K562 (cell line): ENCODE results near the gene PPP1R15B. TPM values are rescaled to one million over a fixed set of nuclear protein-coding genes. Genes with fewer than 3 reads are reported as not detected.

Source experiments
- ELF2 ChIP-seq: fragments of 250-450 bp; sonication (Bioruptor Pico); IDR thresholded peaks from 2 replicates; pipeline ENCODE4 v1.5.0; 2021; ENCODE audit warnings: mild to moderate bottlenecking
- EP300 ChIP-seq: IDR thresholded peaks from 2 replicates; pipeline ENCODE4 v1.6.1; 2012; ENCODE audit warnings: low read length, improper control_type of control experiment
- HCFC1 ChIP-seq: IDR thresholded peaks from 2 replicates; pipeline ENCODE4 v1.6.1; 2012; ENCODE audit warnings: low read depth, low read length, improper control_type of control experiment
- HDAC1 ChIP-seq, 2 experiments: fragments of 450-650 bp; IDR thresholded peaks; 2 replicates each; pipeline ENCODE4 v1.6.1; 2016 to 2017; ENCODE audit warnings: inconsistent platforms in 1 of 2, mild to moderate bottlenecking in 1 of 2, moderate library complexity in 1 of 2
- KLF1 ChIP-seq: fragments of 450-650 bp; IDR thresholded peaks from 2 replicates; pipeline ENCODE4 v1.6.1; 2016; ENCODE audit warnings: missing genetic modification characterization, missing compliant biosample characterization
- MIER1 ChIP-seq: fragments of 450-650 bp; IDR thresholded peaks from 2 replicates; pipeline ENCODE4 v1.6.1; 2016; ENCODE audit warnings: antibody characterized with exemption, mild to moderate bottlenecking, low read depth
- PHF20 ChIP-seq: fragments of 450-650 bp; IDR thresholded peaks from 2 replicates; pipeline ENCODE4 v1.6.1; 2018; ENCODE audit not compliant: partially characterized antibody
- PHF8 ChIP-seq: fragments of 200-600 bp; sonication (generic); IDR thresholded peaks from 2 replicates; pipeline ENCODE4 v1.6.1; 2012; ENCODE audit warnings: mixed run types, mild to moderate bottlenecking, inconsistent platforms, low read length, moderate library complexity, borderline replicate concordance
- PTBP1 ChIP-seq: fragments of 200-400 bp; formaldehyde crosslinking; IDR thresholded peaks from 2 replicates; pipeline ENCODE4 v1.6.1; 2017; ENCODE audit warnings: low read depth, low read length
- PURB ChIP-seq: sonication (generic); formaldehyde crosslinking; IDR thresholded peaks from 2 replicates; pipeline ENCODE4 v1.9.0; 2021; ENCODE audit warnings: low read depth, mild to moderate bottlenecking, missing genetic modification reagents
- SMC3 ChIP-seq: conservative IDR thresholded peaks from 2 replicates; pipeline ENCODE4 v1.6.1; 2011; ENCODE audit warnings: low read depth, low read length, improper control_type of control experiment; ENCODE audit not compliant: insufficient read depth
- TBL1XR1 ChIP-seq, 2 experiments: IDR thresholded peaks; 2 replicates each; pipeline ENCODE4 v1.6.1; 2012; ENCODE audit warnings: improper control_type of control experiment in 2 of 2, low read length in 2 of 2, mild to moderate bottlenecking in 1 of 2
- TCF7 ChIP-seq: sonication (generic); IDR thresholded peaks from 2 replicates; pipeline ENCODE4 v1.6.1; 2016; ENCODE audit warnings: antibody characterized with exemption, borderline replicate concordance
- THRAP3 ChIP-seq: fragments of 450-650 bp; IDR thresholded peaks from 2 replicates; pipeline ENCODE4 v1.6.1; 2016; ENCODE audit warnings: mild to moderate bottlenecking, inconsistent platforms, borderline replicate concordance
- ZFX ChIP-seq: sonication (generic); formaldehyde crosslinking; IDR thresholded peaks from 2 replicates; pipeline ENCODE4 v1.8.0; 2022; ENCODE audit warnings: mild to moderate bottlenecking, missing genetic modification reagents, moderate library complexity
- ZKSCAN1 ChIP-seq: fragments of 150-350 bp; IDR thresholded peaks from 2 replicates; pipeline ENCODE4 v1.6.1; 2016; ENCODE audit warnings: low read depth, low read length
- ZNF644 ChIP-seq: fragments of 200-800 bp; sonication (Bioruptor generic); IDR thresholded peaks from 2 replicates; pipeline ENCODE4 v1.6.1; 2016; ENCODE audit warnings: low read depth, missing genetic modification characterization, missing compliant biosample characterization
- ZNF695 ChIP-seq: fragments of 450-650 bp; formaldehyde crosslinking; IDR thresholded peaks from 2 replicates; pipeline ENCODE4 v1.4.0; 2020; ENCODE audit warnings: mild to moderate bottlenecking, moderate library complexity
- ZNF766 ChIP-seq: fragments of 200-800 bp; sonication (Bioruptor generic); conservative IDR thresholded peaks from 2 replicates; pipeline ENCODE4 v1.6.1; 2016; ENCODE audit warnings: missing genetic modification characterization, missing compliant biosample characterization
- polyA plus RNA-seq, 8 experiments: library from polyadenylated mRNA; depleted of rRNA in 4 of 8; stranded (reverse) in 5 of 8; unstranded in 3 of 8; fragments of >200 nt; fragmentation: Nextera tagmentation in 2 of 8; fragmentation: Illumina TruSeq in 1 of 8; extraction: Ambion mirVana in 2 of 8; extraction: Trizol in 1 of 8; gene quantifications; 2 replicates each; pipeline versions ENCODE4 v1.2.1 to v1.2.3, GENCODE V29; 2011 to 2014; ENCODE audit warnings: inconsistent platforms in 1 of 8, missing spikeins in 1 of 8
- total RNA-seq, 7 experiments: library from RNA; depleted of rRNA in 6 of 7; stranded (reverse); fragments of >200 nt in 6 of 7; fragmentation: Illumina TruSeq in 2 of 7; extraction: Trizol in 2 of 7; gene quantifications; 2 replicates each; pipeline versions ENCODE4 v1.2.1 to v1.2.3, GENCODE V29; 2011 to 2021; ENCODE audit warnings: low replicate concordance in 1 of 7
- TF ChIP-seq, protein P1 (sequence below): fragments of 250-450 bp; sonication (Bioruptor Pico); IDR thresholded peaks from 2 replicates; pipeline ENCODE4 v1.8.0; 2022; ENCODE audit warnings: inconsistent platforms
- TF ChIP-seq, protein P2 (sequence below): fragments of 200-400 bp; formaldehyde crosslinking; IDR thresholded peaks from 2 replicates; pipeline ENCODE4 v1.6.1; 2017; ENCODE audit warnings: mild to moderate bottlenecking, low read depth, low read length, moderate library complexity
- TF ChIP-seq, protein P3 (sequence below): fragments of 450-650 bp; formaldehyde crosslinking; IDR thresholded peaks from 2 replicates; pipeline ENCODE4 v1.4.0; 2022; ENCODE audit warnings: mild to moderate bottlenecking, moderate library complexity

The PPP1R15B gene
- total and polyA plus RNA-seq, 9 of the 15 experiments (the other 6 are each of a cell fraction or from before 2014, with no cell fraction given) = 17.0 to 48.1 (median 30.8) TPM

DNA sequence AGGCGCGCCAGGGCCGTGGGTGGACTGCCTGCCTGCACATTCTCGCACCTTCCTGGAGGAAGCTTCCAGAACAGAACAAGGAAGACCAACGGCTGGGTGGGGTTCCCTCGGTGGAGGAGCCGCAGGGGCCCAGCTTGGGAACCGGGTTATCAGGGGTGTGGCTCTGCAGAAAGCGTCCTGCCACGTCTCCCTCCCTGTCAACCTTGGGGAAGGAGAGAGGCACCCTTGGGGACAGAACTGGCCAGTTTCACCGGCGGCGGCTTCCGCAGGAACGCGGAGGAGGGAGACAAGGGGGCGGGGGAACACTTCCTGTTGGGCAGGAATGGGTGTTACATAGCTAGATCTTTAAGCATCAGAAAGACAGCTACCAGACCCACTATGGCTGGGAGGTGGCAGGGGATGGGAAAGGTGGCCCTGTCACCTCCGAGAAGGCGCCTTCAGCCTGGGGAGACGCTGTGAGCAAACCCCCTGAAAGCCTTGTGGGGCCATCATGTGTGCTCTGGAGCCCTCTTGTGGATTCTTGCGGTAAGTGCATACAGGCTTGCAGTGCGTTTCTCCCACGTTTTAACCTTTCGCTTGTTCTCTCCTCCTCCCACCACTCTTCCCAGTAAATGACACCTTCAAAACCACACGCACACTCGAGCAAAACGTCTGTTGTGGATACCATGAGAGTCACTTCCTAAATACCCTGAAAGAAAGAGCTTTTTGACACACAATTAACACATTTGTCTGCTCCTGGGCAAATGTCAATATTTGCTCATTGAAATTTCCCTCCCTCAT lies 48.1 kb downstream of the PPP1R15B start (continued):
- TF ChIP-seq, protein P1, sequence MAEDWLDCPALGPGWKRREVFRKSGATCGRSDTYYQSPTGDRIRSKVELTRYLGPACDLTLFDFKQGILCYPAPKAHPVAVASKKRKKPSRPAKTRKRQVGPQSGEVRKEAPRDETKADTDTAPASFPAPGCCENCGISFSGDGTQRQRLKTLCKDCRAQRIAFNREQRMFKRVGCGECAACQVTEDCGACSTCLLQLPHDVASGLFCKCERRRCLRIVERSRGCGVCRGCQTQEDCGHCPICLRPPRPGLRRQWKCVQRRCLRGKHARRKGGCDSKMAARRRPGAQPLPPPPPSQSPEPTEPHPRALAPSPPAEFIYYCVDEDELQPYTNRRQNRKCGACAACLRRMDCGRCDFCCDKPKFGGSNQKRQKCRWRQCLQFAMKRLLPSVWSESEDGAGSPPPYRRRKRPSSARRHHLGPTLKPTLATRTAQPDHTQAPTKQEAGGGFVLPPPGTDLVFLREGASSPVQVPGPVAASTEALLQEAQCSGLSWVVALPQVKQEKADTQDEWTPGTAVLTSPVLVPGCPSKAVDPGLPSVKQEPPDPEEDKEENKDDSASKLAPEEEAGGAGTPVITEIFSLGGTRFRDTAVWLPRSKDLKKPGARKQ (CRISPR knock-in tag) = no peak
- TF ChIP-seq ZNF644 (tag) (no peak), HCFC1 (no peak; the same call in 1 of the 2 replicates), ZNF695 (no peak), ELF2 (CRISPR knock-in tag) (no peak), THRAP3 (no peak), PURB (CRISPR knock-in tag) (no peak), PTBP1 (no peak), PHF20 (peak; percentile 9), MIER1 (no peak), KLF1 (tag) (peak; percentile 21; the same call in 1 of the 2 replicates), TCF7 (no peak), PHF8 (peak; percentile 21; the same call in 1 of the 2 replicates), EP300 (peak; percentile 22; the same call in 1 of the 2 replicates), ZNF766 (CRISPR knock-in tag) (no peak), TBL1XR1 (IDR thresholded peaks at IDR 0.05; ENCODE audit: low read length in 2 of 2) (no peak; a peak in 1 of 4 replicates), ZFX (no peak), HDAC1 (IDR thresholded peaks at IDR 0.05) (peak in 1 of 2 experiments; percentile 10; a peak in 1 of 4 replicates), ZKSCAN1 (no peak), SMC3 (peak; percentile 97)
- TF ChIP-seq, protein P2, sequence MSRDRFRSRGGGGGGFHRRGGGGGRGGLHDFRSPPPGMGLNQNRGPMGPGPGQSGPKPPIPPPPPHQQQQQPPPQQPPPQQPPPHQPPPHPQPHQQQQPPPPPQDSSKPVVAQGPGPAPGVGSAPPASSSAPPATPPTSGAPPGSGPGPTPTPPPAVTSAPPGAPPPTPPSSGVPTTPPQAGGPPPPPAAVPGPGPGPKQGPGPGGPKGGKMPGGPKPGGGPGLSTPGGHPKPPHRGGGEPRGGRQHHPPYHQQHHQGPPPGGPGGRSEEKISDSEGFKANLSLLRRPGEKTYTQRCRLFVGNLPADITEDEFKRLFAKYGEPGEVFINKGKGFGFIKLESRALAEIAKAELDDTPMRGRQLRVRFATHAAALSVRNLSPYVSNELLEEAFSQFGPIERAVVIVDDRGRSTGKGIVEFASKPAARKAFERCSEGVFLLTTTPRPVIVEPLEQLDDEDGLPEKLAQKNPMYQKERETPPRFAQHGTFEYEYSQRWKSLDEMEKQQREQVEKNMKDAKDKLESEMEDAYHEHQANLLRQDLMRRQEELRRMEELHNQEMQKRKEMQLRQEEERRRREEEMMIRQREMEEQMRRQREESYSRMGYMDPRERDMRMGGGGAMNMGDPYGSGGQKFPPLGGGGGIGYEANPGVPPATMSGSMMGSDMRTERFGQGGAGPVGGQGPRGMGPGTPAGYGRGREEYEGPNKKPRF = no peak
- TF ChIP-seq, protein P3, sequence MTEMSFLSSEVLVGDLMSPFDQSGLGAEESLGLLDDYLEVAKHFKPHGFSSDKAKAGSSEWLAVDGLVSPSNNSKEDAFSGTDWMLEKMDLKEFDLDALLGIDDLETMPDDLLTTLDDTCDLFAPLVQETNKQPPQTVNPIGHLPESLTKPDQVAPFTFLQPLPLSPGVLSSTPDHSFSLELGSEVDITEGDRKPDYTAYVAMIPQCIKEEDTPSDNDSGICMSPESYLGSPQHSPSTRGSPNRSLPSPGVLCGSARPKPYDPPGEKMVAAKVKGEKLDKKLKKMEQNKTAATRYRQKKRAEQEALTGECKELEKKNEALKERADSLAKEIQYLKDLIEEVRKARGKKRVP (CRISPR knock-in tag) = 0 out of 2 replicates have a peak, but pooled peaks have one; percentile 14
